HFFc6 (cell line): ENCODE measurements around the gene FGF2. TPM values are rescaled to one million over a fixed set of nuclear protein-coding genes. Genes with fewer than 3 reads are reported as not detected.

Source experiments
- DNase-seq: peaks from one replicate; pipeline ENCODE4 v3.0.0-alpha.2; 2018
- H3K27ac Mint-ChIP-seq: 2 replicates; pipeline ENCODE4 v1.8.0; 2020; ENCODE audit warnings: mild to moderate bottlenecking, mixed read lengths
- H3K27me3 Mint-ChIP-seq: 2 replicates; pipeline ENCODE4 v1.8.0; 2021; ENCODE audit warnings: mild to moderate bottlenecking, moderate library complexity, mixed read lengths; ENCODE audit not compliant: insufficient read depth
- H3K36me3 Mint-ChIP-seq: 2 replicates; pipeline ENCODE4 v1.8.0; 2021; ENCODE audit warnings: low read depth, mixed read lengths
- H3K4me1 Mint-ChIP-seq: 2 replicates; pipeline ENCODE4 v1.8.0; 2020; ENCODE audit warnings: low read depth, mixed read lengths
- H3K4me3 Mint-ChIP-seq: 2 replicates; pipeline ENCODE4 v1.8.0; 2020; ENCODE audit warnings: mild to moderate bottlenecking, moderate library complexity, mixed read lengths
- H3K9me3 Mint-ChIP-seq: 2 replicates; pipeline ENCODE4 v1.8.0; 2020; ENCODE audit warnings: mild to moderate bottlenecking, mixed read lengths
- total RNA-seq, 6 experiments: library from RNA; stranded (reverse); fragmentation: NEBNext Ultra II Directional; extraction: Animal tissue kit (Norgen Biotek cat#: 25700); gene quantifications; 2 replicates in 1 of 6; 3 replicates in 5 of 6; pipeline ENCODE4 v1.2.3, GENCODE V29; 2021
- TF ChIP-seq, protein P1 (sequence below): fragments of 200-600 bp; sonication (generic); IDR thresholded peaks from 2 replicates; pipeline ENCODE4 v1.5.0; 2021; ENCODE audit warnings: antibody characterized with exemption, mild to moderate bottlenecking

FGF2 gene
- total RNA-seq, 6 experiments from 2014 or later, result 370 to 442 (median 389) TPM

DNA sequence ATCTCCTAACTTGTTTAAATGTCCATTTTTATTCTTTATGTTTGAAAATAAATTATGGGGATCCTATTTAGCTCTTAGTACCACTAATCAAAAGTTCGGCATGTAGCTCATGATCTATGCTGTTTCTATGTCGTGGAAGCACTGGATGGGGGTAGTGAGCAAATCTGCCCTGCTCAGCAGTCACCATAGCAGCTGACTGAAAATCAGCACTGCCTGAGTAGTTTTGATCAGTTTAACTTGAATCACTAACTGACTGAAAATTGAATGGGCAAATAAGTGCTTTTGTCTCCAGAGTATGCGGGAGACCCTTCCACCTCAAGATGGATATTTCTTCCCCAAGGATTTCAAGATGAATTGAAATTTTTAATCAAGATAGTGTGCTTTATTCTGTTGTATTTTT is 68.2 kb downstream of the FGF2 start:
- Mint-ChIP-seq H3K9me3 (peaks cover 5% of the 10 kb centered on the region; the same call in 1 of the 2 replicates), H3K4me1 (peaks cover 89% of the 10 kb centered on the region), H3K36me3 (peaks cover 59% of the 10 kb centered on the region), H3K4me3 (peak overlapping the region; percentile 47; the same call in 1 of the 2 replicates), H3K27ac (peak overlapping the region; percentile 76), H3K27me3 (peaks cover 17% of the 10 kb centered on the region)
- TF ChIP-seq, protein P1, sequence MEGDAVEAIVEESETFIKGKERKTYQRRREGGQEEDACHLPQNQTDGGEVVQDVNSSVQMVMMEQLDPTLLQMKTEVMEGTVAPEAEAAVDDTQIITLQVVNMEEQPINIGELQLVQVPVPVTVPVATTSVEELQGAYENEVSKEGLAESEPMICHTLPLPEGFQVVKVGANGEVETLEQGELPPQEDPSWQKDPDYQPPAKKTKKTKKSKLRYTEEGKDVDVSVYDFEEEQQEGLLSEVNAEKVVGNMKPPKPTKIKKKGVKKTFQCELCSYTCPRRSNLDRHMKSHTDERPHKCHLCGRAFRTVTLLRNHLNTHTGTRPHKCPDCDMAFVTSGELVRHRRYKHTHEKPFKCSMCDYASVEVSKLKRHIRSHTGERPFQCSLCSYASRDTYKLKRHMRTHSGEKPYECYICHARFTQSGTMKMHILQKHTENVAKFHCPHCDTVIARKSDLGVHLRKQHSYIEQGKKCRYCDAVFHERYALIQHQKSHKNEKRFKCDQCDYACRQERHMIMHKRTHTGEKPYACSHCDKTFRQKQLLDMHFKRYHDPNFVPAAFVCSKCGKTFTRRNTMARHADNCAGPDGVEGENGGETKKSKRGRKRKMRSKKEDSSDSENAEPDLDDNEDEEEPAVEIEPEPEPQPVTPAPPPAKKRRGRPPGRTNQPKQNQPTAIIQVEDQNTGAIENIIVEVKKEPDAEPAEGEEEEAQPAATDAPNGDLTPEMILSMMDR, result no peak
- no peak for DNase-seq

DNA sequence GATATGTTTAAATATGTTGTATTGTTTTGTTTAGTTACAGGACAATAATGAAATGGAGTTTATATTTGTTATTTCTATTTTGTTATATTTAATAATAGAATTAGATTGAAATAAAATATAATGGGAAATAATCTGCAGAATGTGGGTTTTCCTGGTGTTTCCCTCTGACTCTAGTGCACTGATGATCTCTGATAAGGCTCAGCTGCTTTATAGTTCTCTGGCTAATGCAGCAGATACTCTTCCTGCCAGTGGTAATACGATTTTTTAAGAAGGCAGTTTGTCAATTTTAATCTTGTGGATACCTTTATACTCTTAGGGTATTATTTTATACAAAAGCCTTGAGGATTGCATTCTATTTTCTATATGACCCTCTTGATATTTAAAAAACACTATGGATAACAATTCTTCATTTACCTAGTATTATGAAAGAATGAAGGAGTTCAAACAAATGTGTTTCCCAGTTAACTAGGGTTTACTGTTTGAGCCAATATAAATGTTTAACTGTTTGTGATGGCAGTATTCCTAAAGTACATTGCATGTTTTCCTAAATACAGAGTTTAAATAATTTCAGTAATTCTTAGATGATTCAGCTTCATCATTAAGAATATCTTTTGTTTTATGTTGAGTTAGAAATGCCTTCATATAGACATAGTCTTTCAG is 68.8 kb downstream of the FGF2 start:
- Mint-ChIP-seq H3K27me3 (peaks cover 24% of the 10 kb centered on the region), H3K4me1 (peaks cover 89% of the 10 kb centered on the region), H3K27ac (peak overlapping the region; percentile 76), H3K36me3 (peaks cover 59% of the 10 kb centered on the region), H3K4me3 (peak overlapping the region; percentile 66), H3K9me3 (peaks cover 10% of the 10 kb centered on the region; the same call in 1 of the 2 replicates)
- TF ChIP-seq, protein P1, result no peak
- DNase-seq, result no peak

DNA sequence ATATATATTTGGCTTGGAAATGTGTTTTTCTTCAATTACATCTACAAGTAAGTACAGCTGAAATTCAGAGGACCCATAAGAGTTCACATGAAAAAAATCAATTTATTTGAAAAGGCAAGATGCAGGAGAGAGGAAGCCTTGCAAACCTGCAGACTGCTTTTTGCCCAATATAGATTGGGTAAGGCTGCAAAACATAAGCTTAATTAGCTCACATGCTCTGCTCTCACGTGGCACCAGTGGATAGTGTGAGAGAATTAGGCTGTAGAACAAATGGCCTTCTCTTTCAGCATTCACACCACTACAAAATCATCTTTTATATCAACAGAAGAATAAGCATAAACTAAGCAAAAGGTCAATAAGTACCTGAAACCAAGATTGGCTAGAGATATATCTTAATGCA is 69.6 kb downstream of the FGF2 start:
- Mint-ChIP-seq H3K27ac (peak overlapping the region; percentile 76), H3K4me1 (peaks cover 95% of the 10 kb centered on the region), H3K9me3 (peaks cover 11% of the 10 kb centered on the region; the same call in 1 of the 2 replicates), H3K4me3 (peak overlapping the region; percentile 66), H3K36me3 (peaks cover 63% of the 10 kb centered on the region), H3K27me3 (peaks cover 27% of the 10 kb centered on the region)
- no peak for DNase-seq
- TF ChIP-seq, protein P1, result no peak

DNA sequence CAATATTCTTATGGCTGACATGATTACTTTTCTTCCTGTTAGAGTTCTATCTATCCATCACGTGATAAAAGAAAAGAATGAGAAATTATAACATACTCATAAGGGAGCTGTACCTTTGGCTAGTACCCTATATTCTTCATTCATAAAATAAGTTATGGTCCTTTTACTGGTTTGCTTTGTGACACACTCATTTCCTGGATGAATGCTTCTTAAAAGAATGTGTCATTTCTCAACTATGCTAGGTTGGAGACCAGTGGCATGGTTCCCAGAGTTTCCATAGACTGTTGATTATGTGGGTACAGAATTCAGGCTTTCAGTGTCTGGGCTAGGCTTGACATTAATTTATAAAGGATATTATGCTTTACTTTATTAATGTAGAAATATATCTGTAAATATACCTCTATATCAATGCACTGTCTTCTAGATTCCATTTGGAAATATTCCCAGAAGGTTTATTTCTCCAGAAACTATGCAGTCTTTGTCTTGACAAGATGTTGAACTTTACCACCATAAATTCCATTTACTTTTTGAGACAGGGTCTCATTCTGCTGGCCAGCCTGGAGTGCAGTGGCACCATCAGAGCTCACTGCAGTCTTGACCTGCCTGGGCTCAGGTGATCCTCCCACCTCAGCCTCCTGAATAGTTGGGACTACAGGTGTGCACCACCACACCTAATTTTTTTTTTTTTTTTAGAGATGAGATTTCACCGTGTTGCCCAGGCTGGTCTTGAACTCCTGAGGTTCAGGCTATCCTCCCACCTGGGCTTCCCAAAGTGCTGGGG is 71.9 kb downstream of the FGF2 start:
- Mint-ChIP-seq H3K36me3 (peaks cover 49% of the 10 kb centered on the region), H3K27ac (peak overlapping the region; percentile 81), H3K4me3 (peak overlapping the region; percentile 74), H3K9me3 (peaks cover 11% of the 10 kb centered on the region; the same call in 1 of the 2 replicates), H3K27me3 (peaks cover 32% of the 10 kb centered on the region), H3K4me1 (peaks cover 98% of the 10 kb centered on the region)
- peak; percentile 88 for DNase-seq
- TF ChIP-seq, protein P1, result no peak

DNA sequence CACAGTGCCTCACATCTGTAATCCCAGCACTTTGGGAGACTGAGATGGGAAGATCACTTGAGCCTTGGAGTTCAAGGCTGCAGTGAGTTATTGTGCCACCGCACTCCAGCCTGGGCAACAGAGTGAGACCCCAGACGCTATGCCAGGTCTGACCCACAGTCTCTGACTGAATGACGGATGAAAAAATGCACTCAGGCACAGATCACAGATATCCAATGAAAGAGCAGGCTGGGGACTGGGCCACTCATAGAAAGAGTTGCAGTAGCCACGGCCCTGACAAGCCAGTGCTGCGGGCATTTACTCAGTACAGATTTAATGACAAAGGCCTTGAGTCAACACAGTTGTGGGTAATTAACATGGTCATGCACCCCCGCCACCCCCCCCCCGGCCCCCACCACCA is 73.1 kb downstream of the FGF2 start:
- Mint-ChIP-seq H3K27me3 (peaks cover 32% of the 10 kb centered on the region), H3K9me3 (peaks cover 11% of the 10 kb centered on the region; the same call in 1 of the 2 replicates), H3K27ac (peak overlapping the region; percentile 81), H3K4me1 (peaks cover 96% of the 10 kb centered on the region), H3K36me3 (peaks cover 51% of the 10 kb centered on the region), H3K4me3 (peak overlapping the region; percentile 52; the same call in 1 of the 2 replicates)
- TF ChIP-seq, protein P1, result no peak
- DNase-seq, result no peak
